ENCODE results near the gene COPRS. TPM values are rescaled to one million over a fixed set of nuclear protein-coding genes. Genes with fewer than 3 reads are reported as not detected.

The COPRS gene
- total and polyA plus RNA-seq, 2 of the 4 experiments (the other 2 are of a cell fraction), result 95.3 to 123 TPM

DNA sequence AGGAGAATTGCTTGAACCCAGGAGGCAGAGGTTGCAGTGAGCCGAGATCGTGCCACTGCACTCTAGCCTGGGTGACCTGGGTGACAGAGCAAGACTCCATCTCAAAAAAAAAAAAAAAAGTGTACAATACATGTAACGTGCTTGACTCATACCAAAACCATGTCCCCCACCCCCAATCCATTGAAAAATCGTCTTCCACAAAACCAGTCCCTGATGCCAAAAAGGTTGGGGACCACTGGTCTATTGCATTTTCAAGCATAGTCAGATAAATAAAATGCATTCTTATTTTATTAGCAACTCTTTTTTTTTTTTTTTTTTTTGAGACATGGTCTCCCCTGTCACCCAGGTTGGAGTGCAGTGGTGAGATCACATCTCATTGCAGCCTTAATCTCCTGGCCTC lies 52.1 kb downstream of the COPRS start:
- Histone ChIP-seq H3K14ac (replicated peaks; ENCODE audit: low read depth, low read length) (no peak overlapping the region), H3K79me1 (ENCODE audit: low read depth in 1 of 2, low read length in 2 of 2) (no peaks in the 10 kb centered on the region), H3K9me3 (ENCODE audit: control insufficient read depth, insufficient read depth, low read length) (peaks cover 4% of the 10 kb centered on the region; the same call in 1 of the 2 replicates), H3K56ac (ENCODE audit: extremely low read depth, insufficient read depth, low read length) (no peak overlapping the region), H2AK5ac (ENCODE audit: low read depth, low read length) (no peak overlapping the region), H3K4ac (ENCODE audit: low read depth, low read length) (no peak overlapping the region), H3K4me3 (ENCODE audit: insufficient read depth, low read depth, low read length) (no peak overlapping the region), H4K8ac (ENCODE audit: low read depth in 2 of 2, low read length in 2 of 2) (no peak overlapping the region), H2BK120ac (ENCODE audit: low read depth, low read length) (no peak overlapping the region), H3K18ac (ENCODE audit: low read depth, low read length) (no peak overlapping the region), H2BK20ac (ENCODE audit: low read depth, low read length) (no peak overlapping the region), H2AFZ (replicated peaks; ENCODE audit: low read length, poor library complexity) (no peak overlapping the region), H3K23ac (ENCODE audit: low read depth, low read length) (no peak overlapping the region), H3K4me2 (ENCODE audit: low read depth, low read length) (no peak overlapping the region), H4K20me1 (ENCODE audit: insufficient read depth, low read length) (no peaks in the 10 kb centered on the region), H2AK9ac (replicated peaks; ENCODE audit: low read depth, low read length, poor library complexity) (no peak overlapping the region), H3K27me3 (ENCODE audit: control insufficient read depth, insufficient read depth, low read length) (no peaks in the 10 kb centered on the region), H3K27ac (ENCODE audit: insufficient read depth, low read length) (no peak overlapping the region), H3K4me1 (ENCODE audit: control insufficient read depth, insufficient read depth, low read length) (no peaks in the 10 kb centered on the region; the same call in 1 of the 2 replicates), H3K9me1 (ENCODE audit: insufficient read depth, low read length) (no peaks in the 10 kb centered on the region), H4K5ac (ENCODE audit: low read depth, low read length) (no peak overlapping the region), H3K36me3 (ENCODE audit: control insufficient read depth, insufficient read depth, low read length) (no peaks in the 10 kb centered on the region), H2BK5ac (ENCODE audit: low read depth, low read length, poor library complexity, severe bottlenecking) (no peak overlapping the region), H4K91ac (ENCODE audit: insufficient read depth, low read depth, low read length) (no peak overlapping the region), H3K9ac (ENCODE audit: low read depth, low read length) (no peak overlapping the region), H2BK15ac (ENCODE audit: low read depth, low read length) (no peak overlapping the region)
- CTCF ChIA-PET, result no interaction called here
- WGBS, 2 experiments (ENCODE audit: extremely low coverage in 2 of 2, insufficient read length in 1 of 2), result no CpG with 5 or more reads among the region's 4 CpGs
- dilution Hi-C loops (cut with HindIII; ENCODE audit: low sequenced_read_pairs, unreplicated experiment) (no loop called here), intact Hi-C loops (cut with micrococcal nuclease) (no loop called here), in situ Hi-C loops (cut with MboI; ENCODE audit: low sequenced_read_pairs) (no loop called here)
- TF ChIP-seq CHD1 (IDR thresholded peaks at IDR 0.05; ENCODE audit: low read depth, low read length) (no peak), RFX5 (IDR thresholded peaks at IDR 0.05; ENCODE audit: low read depth, low read length) (no peak), MAZ (IDR thresholded peaks at IDR 0.05; ENCODE audit: borderline replicate concordance, low read depth, low read length) (no peak), ELK1 (IDR thresholded peaks at IDR 0.05; ENCODE audit: borderline replicate concordance, low read depth, low read length) (no peak), MXI1 (IDR thresholded peaks at IDR 0.05; ENCODE audit: borderline replicate concordance, low read depth, low read length) (no peak), POLR2A (IDR thresholded peaks at IDR 0.05; ENCODE audit: low read depth, low read length) (no peak), MAFK (IDR thresholded peaks at IDR 0.05; ENCODE audit: low read depth, low read length) (no peak), NFE2L2 (IDR thresholded peaks at IDR 0.05; ENCODE audit: low read depth, low read length) (no peak), USF2 (IDR thresholded peaks at IDR 0.05; ENCODE audit: low read depth, low read length) (no peak), RAD21 (IDR thresholded peaks at IDR 0.05; ENCODE audit: low read length) (no peak), SMC3 (IDR thresholded peaks at IDR 0.05; ENCODE audit: low read depth, low read length) (no peak), CEBPB (IDR thresholded peaks at IDR 0.05; ENCODE audit: low read depth, low read length) (no peak), FOS (IDR thresholded peaks at IDR 0.05; ENCODE audit: low read depth, low read length) (no peak), RCOR1 (IDR thresholded peaks at IDR 0.05; ENCODE audit: insufficient replicate concordance, low read length) (no peak), BHLHE40 (IDR thresholded peaks at IDR 0.05; ENCODE audit: low read depth, low read length) (no peak)
- TF ChIP-seq, protein P1, sequence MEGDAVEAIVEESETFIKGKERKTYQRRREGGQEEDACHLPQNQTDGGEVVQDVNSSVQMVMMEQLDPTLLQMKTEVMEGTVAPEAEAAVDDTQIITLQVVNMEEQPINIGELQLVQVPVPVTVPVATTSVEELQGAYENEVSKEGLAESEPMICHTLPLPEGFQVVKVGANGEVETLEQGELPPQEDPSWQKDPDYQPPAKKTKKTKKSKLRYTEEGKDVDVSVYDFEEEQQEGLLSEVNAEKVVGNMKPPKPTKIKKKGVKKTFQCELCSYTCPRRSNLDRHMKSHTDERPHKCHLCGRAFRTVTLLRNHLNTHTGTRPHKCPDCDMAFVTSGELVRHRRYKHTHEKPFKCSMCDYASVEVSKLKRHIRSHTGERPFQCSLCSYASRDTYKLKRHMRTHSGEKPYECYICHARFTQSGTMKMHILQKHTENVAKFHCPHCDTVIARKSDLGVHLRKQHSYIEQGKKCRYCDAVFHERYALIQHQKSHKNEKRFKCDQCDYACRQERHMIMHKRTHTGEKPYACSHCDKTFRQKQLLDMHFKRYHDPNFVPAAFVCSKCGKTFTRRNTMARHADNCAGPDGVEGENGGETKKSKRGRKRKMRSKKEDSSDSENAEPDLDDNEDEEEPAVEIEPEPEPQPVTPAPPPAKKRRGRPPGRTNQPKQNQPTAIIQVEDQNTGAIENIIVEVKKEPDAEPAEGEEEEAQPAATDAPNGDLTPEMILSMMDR (conservative IDR thresholded peaks at IDR 0.05; ENCODE audit: low read depth, low read length), result no peak
- no TSS peak for BruUV-seq (replicated peaks)
- POLR2A ChIA-PET (ENCODE audit: unreplicated experiment), result no interaction called here
- ATAC-seq (ENCODE audit: low read depth) (no peak), DNase-seq (no peak)
